ENCODE data around the gene STK38. TPM values are rescaled to one million over a fixed set of nuclear protein-coding genes. Genes with fewer than 3 reads are reported as not detected.
"Not testable (repeated sequence)": the region's sequence is repeated elsewhere in the genome, so short reads cannot be mapped to it uniquely, and the experiment has no call there.

The STK38 gene
- total RNA-seq, 1 experiment from 2014 or later = 44.7 TPM

- in situ Hi-C loops (cut with HindIII; ENCODE audit: low pct_unique_long_range_greater_than_20kb, low sequenced_read_pairs) = no loop called here
- intact Hi-C loops (cut with micrococcal nuclease; ENCODE audit: unreplicated experiment) = no loop called here
- Histone ChIP-seq H3K4me1 (ENCODE audit: control insufficient read depth, insufficient read depth, low read length) (no peaks in the 10 kb centered on the region; the same call in 1 of the 2 replicates), H3K9me3 (ENCODE audit: control insufficient read depth, insufficient read depth, low read depth, low read length) (no peaks in the 10 kb centered on the region), H3K27ac (ENCODE audit: low read length) (no peak overlapping the region), H3K36me3 (ENCODE audit: control insufficient read depth, insufficient read depth, low read length) (peaks cover 8% of the 10 kb centered on the region; the same call in 1 of the 2 replicates), H3K4me3 (ENCODE audit: low read depth in 2 of 2, low read length in 2 of 2) (no peak overlapping the region), H3K27me3 (ENCODE audit: control insufficient read depth, insufficient read depth, low read length) (no peaks in the 10 kb centered on the region)
- DNase-seq (ENCODE audit: low read depth, low spot score) = no peak
- no TSS peak for BruUV-seq (replicated peaks)
- TF ChIP-seq SIN3A (IDR thresholded peaks at IDR 0.05; ENCODE audit: borderline replicate concordance, insufficient read depth, low read depth, low read length) = no peak
- POLR2A ChIA-PET = no interaction called here
- CTCF ChIA-PET = no interaction called here
- ATAC-seq = no peak
These were observed 43.0 kb upstream of the STK38 start for GRCh38 chr6:36590237-36590636.

- in situ Hi-C loops (cut with HindIII; ENCODE audit: low pct_unique_long_range_greater_than_20kb, low sequenced_read_pairs); POLR2A ChIA-PET; BruUV-seq (replicated peaks); DNase-seq (ENCODE audit: low read depth, low spot score); H3K36me3 ChIP-seq (ENCODE audit: control insufficient read depth, insufficient read depth, low read length); H3K4me3 ChIP-seq (ENCODE audit: low read depth in 2 of 2, low read length in 2 of 2); ATAC-seq; CTCF ChIA-PET; H3K9me3 ChIP-seq (ENCODE audit: control insufficient read depth, insufficient read depth, low read depth, low read length); H3K4me1 ChIP-seq (ENCODE audit: control insufficient read depth, insufficient read depth, low read length); H3K27me3 ChIP-seq (ENCODE audit: control insufficient read depth, insufficient read depth, low read length); H3K27ac ChIP-seq (ENCODE audit: low read length); intact Hi-C loops (cut with micrococcal nuclease; ENCODE audit: unreplicated experiment): not testable (repeated sequence)
These were observed 41.7 kb upstream of the STK38 start for GRCh38 chr6:36589025-36589400.

- ChIA-PET POLR2A (no interaction called here), CTCF (no interaction called here)
- TF ChIP-seq POLR2AphosphoS5 (IDR thresholded peaks at IDR 0.05; ENCODE audit: low read depth, low read length) (no peak), CTCF (IDR thresholded peaks at IDR 0.05) (no peak), SIN3A (IDR thresholded peaks at IDR 0.05; ENCODE audit: borderline replicate concordance, insufficient read depth, low read depth, low read length) (no peak), TCF7L2 (IDR thresholded peaks at IDR 0.05; ENCODE audit: low read depth, low read length) (no peak), REST (IDR thresholded peaks at IDR 0.05; ENCODE audit: insufficient read depth in 1 of 2, low read depth in 2 of 2, low read length in 1 of 2) (no peak)
- Histone ChIP-seq H3K27me3 (ENCODE audit: control insufficient read depth, insufficient read depth, low read length) (no peaks in the 10 kb centered on the region), H3K9me3 (ENCODE audit: control insufficient read depth, insufficient read depth, low read depth, low read length) (no peaks in the 10 kb centered on the region), H3K27ac (ENCODE audit: low read length) (no peak overlapping the region), H3K4me1 (ENCODE audit: control insufficient read depth, insufficient read depth, low read length) (no peaks in the 10 kb centered on the region), H3K4me3 (ENCODE audit: low read depth in 2 of 2, low read length in 2 of 2) (no peak overlapping the region), H3K36me3 (ENCODE audit: control insufficient read depth, insufficient read depth, low read length) (no peaks in the 10 kb centered on the region)
- in situ Hi-C loops (cut with HindIII; ENCODE audit: low pct_unique_long_range_greater_than_20kb, low sequenced_read_pairs) = no loop called here
- ATAC-seq (no peak), DNase-seq (ENCODE audit: low read depth, low spot score) (no peak)
- intact Hi-C loops (cut with micrococcal nuclease; ENCODE audit: unreplicated experiment) = no loop called here
- BruUV-seq (replicated peaks) = no TSS peak
These were observed 39.3 kb upstream of the STK38 start for GRCh38 chr6:36586606-36587005.
